ENCODE data around the gene ATP7A.

DNA sequence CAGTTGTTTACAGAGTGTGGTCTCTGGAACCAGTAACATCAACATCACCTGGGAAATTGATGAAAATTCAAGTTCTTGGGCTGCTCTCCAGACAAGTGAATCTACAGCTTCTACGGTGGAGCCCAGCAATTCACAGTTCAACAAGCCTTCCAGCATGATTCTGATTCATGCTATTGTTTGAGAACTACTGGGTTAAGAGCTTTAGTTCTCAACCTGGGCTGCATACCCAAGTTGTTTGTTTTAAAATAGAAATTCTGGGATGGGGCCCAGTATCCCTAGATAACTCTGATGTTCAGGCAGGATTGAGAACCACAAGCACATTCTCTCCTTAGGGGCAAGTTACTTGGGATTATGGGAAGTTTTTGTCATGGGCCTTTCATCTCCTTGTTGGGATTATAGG lies 155.6 kb downstream of the ATP7A start:
- TF ChIP-seq POLR2AphosphoS5 (IDR thresholded peaks at IDR 0.05) (no peak), CTCF (IDR thresholded peaks at IDR 0.05; ENCODE audit: poor library complexity, severe bottlenecking) (no peak), RAD21 (conservative IDR thresholded peaks at IDR 0.05) (no peak), EP300 (conservative IDR thresholded peaks at IDR 0.05; ENCODE audit: poor library complexity, severe bottlenecking) (no peak), EZH2 (IDR thresholded peaks at IDR 0.05; ENCODE audit: borderline replicate concordance, insufficient read depth, low read length, poor library complexity, severe bottlenecking) (no peak), TAF1 (IDR thresholded peaks at IDR 0.05; ENCODE audit: low read depth) (no peak)

Measured in neural cell (in vitro differentiated cells).